ENCODE measurements around the gene PRKN.

PRKN gene

GRCh38 chr6:162290846-162291465, 436.6 kb downstream of the PRKN start:
- no peak for TF ChIP-seq CTCF (IDR thresholded peaks at IDR 0.05)
- H3K27ac Mint-ChIP-seq = no peak overlapping the region
- peaks cover 19% of the 10 kb centered on the region for H3K4me1 Mint-ChIP-seq
- H3K9me3 Mint-ChIP-seq = no peaks in the 10 kb centered on the region
- H3K27me3 Mint-ChIP-seq (ENCODE audit: low read depth, poor library complexity) = peaks cover 8% of the 10 kb centered on the region
- DNase-seq = no peak
- no peaks in the 10 kb centered on the region for H3K36me3 Mint-ChIP-seq (ENCODE audit: low read depth)
- H3K4me3 Mint-ChIP-seq = no peak overlapping the region

GRCh38 chr6:162289972-162290371, 437.6 kb downstream of the PRKN start:
- Mint-ChIP-seq H3K4me3 (no peak overlapping the region), H3K27me3 (ENCODE audit: low read depth, poor library complexity) (peaks cover 8% of the 10 kb centered on the region), H3K9me3 (no peaks in the 10 kb centered on the region), H3K27ac (no peak overlapping the region), H3K36me3 (ENCODE audit: low read depth) (no peaks in the 10 kb centered on the region), H3K4me1 (peaks cover 19% of the 10 kb centered on the region)
- TF ChIP-seq CTCF (IDR thresholded peaks at IDR 0.05) = no peak
- no peak for DNase-seq

- no peak overlapping the region for H3K27ac Mint-ChIP-seq
- no peaks in the 10 kb centered on the region for H3K36me3 Mint-ChIP-seq (ENCODE audit: low read depth)
- H3K4me1 Mint-ChIP-seq = peaks cover 5% of the 10 kb centered on the region
- no peak for TF ChIP-seq CTCF (IDR thresholded peaks at IDR 0.05)
- DNase-seq = no peak
- no peaks in the 10 kb centered on the region for H3K9me3 Mint-ChIP-seq
- peaks cover 4% of the 10 kb centered on the region for H3K27me3 Mint-ChIP-seq (ENCODE audit: low read depth, poor library complexity)
- H3K4me3 Mint-ChIP-seq = no peak overlapping the region
These were observed 453.6 kb downstream of the PRKN start for GRCh38 chr6:162273986-162274385.

GRCh38 chr6:162271922-162272321, 455.6 kb downstream of the PRKN start:
- Mint-ChIP-seq H3K4me3 (no peak overlapping the region), H3K9me3 (no peaks in the 10 kb centered on the region), H3K27me3 (ENCODE audit: low read depth, poor library complexity) (no peaks in the 10 kb centered on the region), H3K4me1 (peaks cover 5% of the 10 kb centered on the region), H3K27ac (no peak overlapping the region), H3K36me3 (ENCODE audit: low read depth) (no peaks in the 10 kb centered on the region)
- no peak for TF ChIP-seq CTCF (IDR thresholded peaks at IDR 0.05)
- no peak for DNase-seq

- no peaks in the 10 kb centered on the region for H3K36me3 Mint-ChIP-seq (ENCODE audit: low read depth)
- no peak for TF ChIP-seq CTCF (IDR thresholded peaks at IDR 0.05)
- DNase-seq = no peak
- no peaks in the 10 kb centered on the region for H3K9me3 Mint-ChIP-seq
- no peak overlapping the region for H3K4me3 Mint-ChIP-seq
- no peak overlapping the region for H3K27ac Mint-ChIP-seq
- H3K4me1 Mint-ChIP-seq = peaks cover 5% of the 10 kb centered on the region
- no peaks in the 10 kb centered on the region for H3K27me3 Mint-ChIP-seq (ENCODE audit: low read depth, poor library complexity)
These were observed 456.6 kb downstream of the PRKN start for GRCh38 chr6:162270966-162271365.

GRCh38 chr6:162267641-162268040, 459.9 kb downstream of the PRKN start:
- H3K4me3 Mint-ChIP-seq = no peak overlapping the region
- DNase-seq = no peak
- no peaks in the 10 kb centered on the region for H3K27me3 Mint-ChIP-seq (ENCODE audit: low read depth, poor library complexity)
- H3K27ac Mint-ChIP-seq = no peak overlapping the region
- TF ChIP-seq CTCF (IDR thresholded peaks at IDR 0.05) = no peak
- H3K36me3 Mint-ChIP-seq (ENCODE audit: low read depth) = no peaks in the 10 kb centered on the region
- H3K4me1 Mint-ChIP-seq = peaks cover 19% of the 10 kb centered on the region
- no peaks in the 10 kb centered on the region for H3K9me3 Mint-ChIP-seq

All from nephron progenitor cell (in vitro differentiated cells).